Fibroblast of villous mesenchyme (primary cell): ENCODE data around the gene EOLA2. TPM values are rescaled to one million over a fixed set of nuclear protein-coding genes. Genes with fewer than 3 reads are reported as not detected.
A peak's percentile ranks its signal among the peaks of the same experiment; 100 is the strongest.
"Not testable (repeated sequence)": the region's sequence is repeated elsewhere in the genome, so short reads cannot be mapped to it uniquely, and the experiment has no call there.

Source experiments
- DNase-seq: peaks from one replicate; pipeline ENCODE4 v3.0.0-alpha.2; 2010; ENCODE audit warnings: low read depth
- H3K4me3 ChIP-seq: 2 replicates; pipeline ENCODE4 v1.5.1; 2011; ENCODE audit warnings: low read depth, mild to moderate bottlenecking, low read length
- CTCF ChIP-seq: IDR thresholded peaks from 2 replicates; pipeline ENCODE4 v1.5.1; 2012; ENCODE audit warnings: low read depth, mild to moderate bottlenecking, low read length; ENCODE audit not compliant: insufficient read depth
- total RNA-seq: library from RNA; depleted of rRNA; stranded (reverse); fragments of >200 nt; gene quantifications from 2 replicates; pipeline ENCODE4 v1.2.3, GENCODE V29; 2012

Gene EOLA2
- total RNA-seq, 1 donor = 16.4 TPM

GRCh38 chrX:149908308-149908707 is 30.0 kb downstream of the EOLA2 start:
- no peak overlapping the region for H3K4me3 ChIP-seq
- DNase-seq = no peak
- no peak for TF ChIP-seq CTCF

GRCh38 chrX:149903889-149904748 is 34.2 kb downstream of the EOLA2 start:
- peak; percentile 15 for TF ChIP-seq CTCF
- peak overlapping the region; percentile 30 for H3K4me3 ChIP-seq
- DNase-seq = peak; percentile 21

GRCh38 chrX:149898554-149898953 is 39.7 kb downstream of the EOLA2 start:
- no peak for DNase-seq
- TF ChIP-seq CTCF = no peak
- H3K4me3 ChIP-seq = no peak overlapping the region

- DNase-seq = not testable (repeated sequence)
Observed at GRCh38 chrX:149890828-149891227, 47.5 kb downstream of the EOLA2 start.

More at GRCh38 chrX:149890828-149891227, 47.5 kb downstream of the EOLA2 start:
- H3K4me3 ChIP-seq = not testable (repeated sequence)

Other genes starting within 250 kb of the EOLA2 start
- gene MAGEA11, start 226.4 kb downstream of the EOLA2 start, total RNA-seq = not detected in 2 replicates
- 0.43 and 0.64 TPM in 2 replicates for gene HSFX1, start 164.4 kb downstream of the EOLA2 start, total RNA-seq
- not detected in 2 replicates for gene MAGEA9, start 156.6 kb downstream of the EOLA2 start, total RNA-seq
- gene MAGEA8, start 57.3 kb downstream of the EOLA2 start, total RNA-seq = not detected in 2 replicates
- not detected in 2 replicates for gene HSFX4, start 8.9 kb downstream of the EOLA2 start, total RNA-seq